Liver (tissue), 9 donors: Measurements from ENCODE around the gene SH3TC2. TPM values are rescaled to one million over a fixed set of nuclear protein-coding genes. Genes with fewer than 3 reads are reported as not detected.

Experiments
- DNase-seq: peaks from one replicate; pipeline ENCODE4 v3.0.0-alpha.2; 2017; ENCODE audit warnings: low spot score
- H3K27ac ChIP-seq, 2 donors: one replicate each; pipeline ENCODE4 v1.7.0; 2013; ENCODE audit warnings: inconsistent platforms in 2 of 2, low read length in 2 of 2, control low read depth in 1 of 2, low read depth in 1 of 2, mild to moderate bottlenecking in 1 of 2
- H3K27me3 ChIP-seq, 4 donors: one replicate each; pipeline versions ENCODE4 v1.6.1 to v1.7.0; 2013; ENCODE audit warnings: low read length in 3 of 4, inconsistent platforms in 1 of 4, mild to moderate bottlenecking in 1 of 4, moderate library complexity in 1 of 4; ENCODE audit not compliant: control insufficient read depth in 4 of 4, insufficient read depth in 4 of 4
- H3K36me3 ChIP-seq, 4 donors: one replicate each; pipeline versions ENCODE4 v1.6.1 to v1.7.0; 2013; ENCODE audit warnings: low read length in 3 of 4, mild to moderate bottlenecking in 3 of 4, low read depth in 1 of 4, moderate library complexity in 1 of 4; ENCODE audit not compliant: control insufficient read depth in 4 of 4, insufficient read depth in 3 of 4
- H3K4me1 ChIP-seq, 4 donors: one replicate each; pipeline versions ENCODE4 v1.6.1 to v1.7.0; 2013; ENCODE audit warnings: low read length in 3 of 4, mild to moderate bottlenecking in 3 of 4, moderate library complexity in 1 of 4; ENCODE audit not compliant: control insufficient read depth in 4 of 4, insufficient read depth in 4 of 4
- H3K4me3 ChIP-seq, 3 donors: one replicate each; pipeline versions ENCODE4 v1.6.1 to v1.7.0; 2013; ENCODE audit warnings: low read length in 3 of 3, control low read depth in 1 of 3, low read depth in 1 of 3, mild to moderate bottlenecking in 1 of 3
- H3K9ac ChIP-seq, 2 donors: one replicate each; pipeline ENCODE4 v1.7.0; 2013; ENCODE audit warnings: low read length in 2 of 2, mild to moderate bottlenecking in 2 of 2, moderate library complexity in 2 of 2, control low read depth in 1 of 2, low read depth in 1 of 2
- H3K9me3 ChIP-seq, 4 donors: one replicate each; pipeline versions ENCODE4 v1.6.1 to v1.7.0; 2013; ENCODE audit warnings: low read length in 3 of 4; ENCODE audit not compliant: control insufficient read depth in 4 of 4
- CTCF ChIP-seq: fragments of 150-350 bp; IDR thresholded peaks from 2 replicates; pipeline ENCODE4 v1.5.1; 2017; ENCODE audit warnings: improper control_type of control experiment, low read depth, low read length; ENCODE audit not compliant: missing input control
- FOXA1 ChIP-seq: IDR thresholded peaks from 2 replicates; pipeline ENCODE4 v1.6.1; 2016; ENCODE audit warnings: antibody characterized with exemption
- FOXA2 ChIP-seq: IDR thresholded peaks from 2 replicates; pipeline ENCODE4 v1.6.1; 2016; ENCODE audit warnings: antibody characterized with exemption
- GABPA ChIP-seq, 2 donors: IDR thresholded peaks in 1 of 2; conservative IDR thresholded peaks in 1 of 2; 2 replicates each; pipeline ENCODE4 v1.6.1; 2016; ENCODE audit warnings: antibody characterized with exemption in 2 of 2, mild to moderate bottlenecking in 1 of 2, moderate library complexity in 1 of 2
- HNF4A ChIP-seq, 2 donors: conservative IDR thresholded peaks; 2 replicates each; pipeline ENCODE4 v1.6.1; 2016; ENCODE audit warnings: antibody characterized with exemption in 2 of 2, mild to moderate bottlenecking in 2 of 2
- HNF4G ChIP-seq: IDR thresholded peaks from 2 replicates; pipeline ENCODE4 v1.6.1; 2016; ENCODE audit warnings: antibody characterized with exemption
- NR2F2 ChIP-seq: IDR thresholded peaks from 2 replicates; pipeline ENCODE4 v1.6.1; 2016; ENCODE audit warnings: antibody characterized with exemption
- RAD21 ChIP-seq, 2 donors: IDR thresholded peaks; 2 replicates each; pipeline ENCODE4 v1.6.1; 2016; ENCODE audit warnings: antibody characterized with exemption in 2 of 2, mild to moderate bottlenecking in 2 of 2
- REST ChIP-seq: IDR thresholded peaks from 2 replicates; pipeline ENCODE4 v1.6.1; 2016; ENCODE audit warnings: antibody characterized with exemption, mild to moderate bottlenecking
- RXRA ChIP-seq, 2 donors: IDR thresholded peaks; 2 replicates each; pipeline ENCODE4 v1.6.1; 2017 to 2018; ENCODE audit warnings: antibody characterized with exemption in 2 of 2, mild to moderate bottlenecking in 1 of 2
- SP1 ChIP-seq: IDR thresholded peaks from 2 replicates; pipeline ENCODE4 v1.6.1; 2018; ENCODE audit warnings: antibody characterized with exemption, mild to moderate bottlenecking
- YY1 ChIP-seq: IDR thresholded peaks from 2 replicates; pipeline ENCODE4 v1.6.1; 2016; ENCODE audit warnings: antibody characterized with exemption, mild to moderate bottlenecking
- ZBTB33 ChIP-seq: IDR thresholded peaks from 2 replicates; pipeline ENCODE4 v1.6.1; 2016; ENCODE audit warnings: antibody characterized with exemption
- WGBS: extraction: QIAGEN DNeasy Blood & Tissue Kit; methylation state at CpG from one replicate; pipeline ENCODE4 v1.1.7; 2013; 5-methylcytosine and 5-hydroxymethylcytosine counted together
- polyA plus RNA-seq, 2 donors: library from polyadenylated mRNA; stranded (reverse) in 1 of 2; unstranded in 1 of 2; fragments of 200-250 nt in 1 of 2; fragments of >200 nt in 1 of 2; fragmentation: Nextera tagmentation in 1 of 2; extraction: Ambion mirVana in 1 of 2; gene quantifications; one replicate each; pipeline versions ENCODE4 v1.2.1 to v1.2.3, GENCODE V29; 2013 to 2015
- total RNA-seq, 2 donors: library from RNA; depleted of rRNA; stranded (reverse); fragments of >200 nt; gene quantifications; one replicate each; pipeline ENCODE4 v1.2.3, GENCODE V29; 2014
- TF ChIP-seq, protein P1 (sequence below): IDR thresholded peaks from 2 replicates; pipeline ENCODE4 v1.6.1; 2016; ENCODE audit warnings: antibody characterized with exemption
- donor health status: healthy.
- donor health status: healthy.
- donor health status: healthy.
- donor health status: healthy.
- donor health status: healthy.

SH3TC2 gene
- total and polyA plus RNA-seq, 4 donors: 0.31 to 6.2 (median 0.57) TPM

GRCh38 chr5:148996270-148996669 lies 66.6 kb downstream of the SH3TC2 start (continued):
- TF ChIP-seq REST: no peak

- H3K9me3 ChIP-seq: no peaks in the 10 kb centered on the region
- no peak for DNase-seq
- no peak overlapping the region for H3K4me3 ChIP-seq
- no peaks in the 10 kb centered on the region for H3K36me3 ChIP-seq
- no peak overlapping the region for H3K9ac ChIP-seq
- H3K4me1 ChIP-seq: peaks cover 0 to 8% (median 4%) of the 10 kb centered on the region in 4 donors
- H3K27ac ChIP-seq: no peak overlapping the region
- no peak for TF ChIP-seq HNF4G
- no peak for TF ChIP-seq HNF4A (conservative IDR thresholded peaks at IDR 0.05)
- no peak for TF ChIP-seq GABPA (IDR thresholded peaks at IDR 0.05 in 1 of 2, conservative IDR thresholded peaks at IDR 0.05 in 1 of 2)
- no peak for TF ChIP-seq YY1
- TF ChIP-seq CTCF: no peak
- TF ChIP-seq, protein P1, sequence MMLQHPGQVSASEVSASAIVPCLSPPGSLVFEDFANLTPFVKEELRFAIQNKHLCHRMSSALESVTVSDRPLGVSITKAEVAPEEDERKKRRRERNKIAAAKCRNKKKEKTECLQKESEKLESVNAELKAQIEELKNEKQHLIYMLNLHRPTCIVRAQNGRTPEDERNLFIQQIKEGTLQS: no peak
- 84% methylated on average over 2 of the region's 2 CpGs for WGBS
- no peaks in the 10 kb centered on the region for H3K27me3 ChIP-seq
Measured at GRCh38 chr5:148995791-148996190, 67.1 kb downstream of the SH3TC2 start.

DNA sequence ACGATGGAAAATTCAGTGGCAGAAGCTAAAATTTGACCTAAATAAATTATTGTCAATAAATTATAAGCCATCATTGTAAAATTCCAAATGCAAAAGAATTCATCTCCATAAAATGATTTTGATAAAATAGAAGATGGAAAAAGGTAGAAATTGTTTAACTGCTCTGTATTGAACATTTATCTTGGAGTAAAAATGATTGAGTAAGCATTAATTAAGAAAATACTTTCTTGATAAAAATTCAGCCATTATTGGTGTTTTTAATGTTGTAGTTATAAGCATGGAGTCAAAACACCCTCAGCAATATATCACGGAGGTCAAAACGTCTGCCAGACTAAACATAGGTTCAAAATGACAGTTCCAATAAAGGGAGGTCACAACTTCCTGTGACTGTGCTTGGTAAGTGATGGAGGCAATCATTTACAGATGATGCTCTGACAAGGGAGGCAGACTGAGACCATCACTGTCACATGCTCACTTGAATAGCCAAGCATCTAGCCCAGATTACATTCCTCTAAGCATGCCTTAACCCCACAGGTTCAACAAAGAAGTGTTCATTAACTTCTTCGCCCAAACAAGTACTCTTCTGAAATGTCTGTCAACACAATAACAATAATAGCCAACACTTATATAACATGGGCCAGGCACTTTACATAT lies 69.5 kb downstream of the SH3TC2 start:
- H3K27ac ChIP-seq: no peak overlapping the region
- no peaks in the 10 kb centered on the region for H3K4me1 ChIP-seq
- no peak for DNase-seq
- no peak overlapping the region for H3K9ac ChIP-seq
- WGBS: 79% methylated on average over 4 of the region's 4 CpGs
- TF ChIP-seq FOXA1 (no peak), NR2F2 (no peak), HNF4G (no peak), REST (no peak), SP1 (no peak), CTCF (no peak), FOXA2 (no peak), ZBTB33 (no peak), YY1 (no peak), RAD21 (IDR thresholded peaks at IDR 0.05) (no peak), RXRA (IDR thresholded peaks at IDR 0.05) (no peak), GABPA (IDR thresholded peaks at IDR 0.05 in 1 of 2, conservative IDR thresholded peaks at IDR 0.05 in 1 of 2) (no peak)
- no peak overlapping the region for H3K4me3 ChIP-seq
- H3K36me3 ChIP-seq: no peaks in the 10 kb centered on the region
- H3K27me3 ChIP-seq: no peaks in the 10 kb centered on the region
- H3K9me3 ChIP-seq: no peaks in the 10 kb centered on the region
